ENCODE data around the gene SORT1. TPM values are rescaled to one million over a fixed set of nuclear protein-coding genes. Genes with fewer than 3 reads are reported as not detected.

Gene SORT1
- total RNA-seq, 2 experiments from 2014 or later = 5.3 to 8.5 TPM

GRCh38 chr1:109338608-109339007 lies 59.1 kb downstream of the SORT1 start:
- Mint-ChIP-seq H3K4me3 (no peak overlapping the region), H3K4me1 (no peaks in the 10 kb centered on the region), H3K36me3 (no peaks in the 10 kb centered on the region), H3K27ac (no peak overlapping the region), H3K9me3 (ENCODE audit: low read depth) (no peaks in the 10 kb centered on the region), H3K27me3 (no peaks in the 10 kb centered on the region)
- CTCF ChIA-PET = no interaction called here
- ATAC-seq (no peak), DNase-seq (no peak)

- H3K4me1 Mint-ChIP-seq = no peaks in the 10 kb centered on the region
- H3K27me3 Mint-ChIP-seq = no peaks in the 10 kb centered on the region
- DNase-seq = no peak
- H3K9me3 Mint-ChIP-seq (ENCODE audit: low read depth) = peaks cover 2% of the 10 kb centered on the region
- H3K27ac Mint-ChIP-seq = no peak overlapping the region
- peaks cover 4% of the 10 kb centered on the region for H3K36me3 Mint-ChIP-seq
- H3K4me3 Mint-ChIP-seq = no peak overlapping the region
- CTCF ChIA-PET = no interaction called here
- ATAC-seq = no peak
Measured at GRCh38 chr1:109338091-109338490, 59.6 kb downstream of the SORT1 start.

GRCh38 chr1:109335091-109335490 lies 62.6 kb downstream of the SORT1 start:
- ATAC-seq = no peak
- Mint-ChIP-seq H3K4me1 (no peaks in the 10 kb centered on the region), H3K4me3 (no peak overlapping the region), H3K27ac (no peak overlapping the region), H3K36me3 (peaks cover 15% of the 10 kb centered on the region), H3K9me3 (ENCODE audit: low read depth) (peaks cover 13% of the 10 kb centered on the region), H3K27me3 (peaks cover 11% of the 10 kb centered on the region)
- CTCF ChIA-PET = interaction anchor here (1.1 kb wide), 1 partner anchor 19 kb away, joined by 4 read pairs; no protein-coding TSS in a partner anchor
- no peak for DNase-seq

- no peaks in the 10 kb centered on the region for H3K4me1 Mint-ChIP-seq
- ATAC-seq = no peak
- peaks cover 11% of the 10 kb centered on the region for H3K27me3 Mint-ChIP-seq
- DNase-seq = no peak
- H3K36me3 Mint-ChIP-seq = peaks cover 18% of the 10 kb centered on the region
- no peak overlapping the region for H3K4me3 Mint-ChIP-seq
- CTCF ChIA-PET = no interaction called here
- H3K27ac Mint-ChIP-seq = no peak overlapping the region
- H3K9me3 Mint-ChIP-seq (ENCODE audit: low read depth) = peaks cover 13% of the 10 kb centered on the region
Measured at GRCh38 chr1:109331113-109331512, 66.6 kb downstream of the SORT1 start.

GRCh38 chr1:109327285-109327684 lies 70.4 kb downstream of the SORT1 start:
- H3K27me3 Mint-ChIP-seq = peaks cover 13% of the 10 kb centered on the region
- ATAC-seq (no peak), DNase-seq (no peak)
- H3K4me3 Mint-ChIP-seq = no peak overlapping the region
- CTCF ChIA-PET = no interaction called here
- H3K27ac Mint-ChIP-seq = no peak overlapping the region
- H3K9me3 Mint-ChIP-seq (ENCODE audit: low read depth) = peaks cover 10% of the 10 kb centered on the region
- peaks cover 12% of the 10 kb centered on the region for H3K36me3 Mint-ChIP-seq
- H3K4me1 Mint-ChIP-seq = peaks cover 1% of the 10 kb centered on the region

- Mint-ChIP-seq H3K27me3 (peaks cover 4% of the 10 kb centered on the region), H3K36me3 (no peaks in the 10 kb centered on the region), H3K4me3 (no peak overlapping the region), H3K27ac (no peak overlapping the region), H3K4me1 (peaks cover 3% of the 10 kb centered on the region), H3K9me3 (ENCODE audit: low read depth) (no peaks in the 10 kb centered on the region)
- CTCF ChIA-PET = interaction anchor here (0.8 kb wide), 1 partner anchor 19 kb away, joined by 3 read pairs; no protein-coding TSS in a partner anchor
- ATAC-seq = no peak
- no peak for DNase-seq
Measured at GRCh38 chr1:109322974-109323373, 74.7 kb downstream of the SORT1 start.

GRCh38 chr1:109319114-109319513 lies 78.6 kb downstream of the SORT1 start:
- H3K9me3 Mint-ChIP-seq (ENCODE audit: low read depth) = no peaks in the 10 kb centered on the region
- H3K27me3 Mint-ChIP-seq = peaks cover 4% of the 10 kb centered on the region
- CTCF ChIA-PET = no interaction called here
- H3K4me3 Mint-ChIP-seq = no peak overlapping the region
- no peak for DNase-seq
- peaks cover 3% of the 10 kb centered on the region for H3K4me1 Mint-ChIP-seq
- ATAC-seq = no peak
- H3K27ac Mint-ChIP-seq = no peak overlapping the region
- H3K36me3 Mint-ChIP-seq = no peaks in the 10 kb centered on the region

GRCh38 chr1:109316506-109316905 lies 81.2 kb downstream of the SORT1 start:
- ATAC-seq = no peak
- CTCF ChIA-PET = no interaction called here
- Mint-ChIP-seq H3K36me3 (no peaks in the 10 kb centered on the region), H3K4me1 (no peaks in the 10 kb centered on the region), H3K9me3 (ENCODE audit: low read depth) (no peaks in the 10 kb centered on the region), H3K27me3 (peaks cover 2% of the 10 kb centered on the region), H3K4me3 (no peak overlapping the region), H3K27ac (no peak overlapping the region)
- no peak for DNase-seq

- no peak overlapping the region for H3K4me3 Mint-ChIP-seq
- CTCF ChIA-PET = interaction anchor here (0.7 to 1.5 kb wide), 3 partner anchors 19 to 325 kb away, joined by 3 to 4 read pairs (median 3); no protein-coding TSS in a partner anchor
- no peaks in the 10 kb centered on the region for H3K4me1 Mint-ChIP-seq
- H3K27ac Mint-ChIP-seq = no peak overlapping the region
- H3K9me3 Mint-ChIP-seq (ENCODE audit: low read depth) = no peaks in the 10 kb centered on the region
- H3K27me3 Mint-ChIP-seq = peaks cover 6% of the 10 kb centered on the region
- DNase-seq (no peak), ATAC-seq (no peak)
- no peaks in the 10 kb centered on the region for H3K36me3 Mint-ChIP-seq
Measured at GRCh38 chr1:109315288-109315687, 82.4 kb downstream of the SORT1 start.

GRCh38 chr1:109314795-109315194 lies 82.9 kb downstream of the SORT1 start:
- H3K9me3 Mint-ChIP-seq (ENCODE audit: low read depth) = no peaks in the 10 kb centered on the region
- no peaks in the 10 kb centered on the region for H3K4me1 Mint-ChIP-seq
- H3K4me3 Mint-ChIP-seq = no peak overlapping the region
- no peak for ATAC-seq
- H3K27ac Mint-ChIP-seq = no peak overlapping the region
- DNase-seq = no peak
- CTCF ChIA-PET = interaction anchor here (0.7 to 1.5 kb wide), 2 partner anchors 51 to 325 kb away, joined by 3 read pairs; no protein-coding TSS in a partner anchor
- H3K27me3 Mint-ChIP-seq = peaks cover 6% of the 10 kb centered on the region
- no peaks in the 10 kb centered on the region for H3K36me3 Mint-ChIP-seq

GRCh38 chr1:109312978-109313775 lies 84.5 kb downstream of the SORT1 start:
- Mint-ChIP-seq H3K9me3 (ENCODE audit: low read depth) (no peaks in the 10 kb centered on the region), H3K4me3 (no peak overlapping the region), H3K27me3 (peaks cover 11% of the 10 kb centered on the region), H3K27ac (no peak overlapping the region), H3K4me1 (no peaks in the 10 kb centered on the region), H3K36me3 (no peaks in the 10 kb centered on the region)
- no peak for DNase-seq
- ATAC-seq = no peak
- CTCF ChIA-PET = interaction anchor here (1.0 kb wide), 1 partner anchor 8 kb away, joined by 3 read pairs; no protein-coding TSS in a partner anchor

GRCh38 chr1:109312246-109312645 lies 85.5 kb downstream of the SORT1 start:
- Mint-ChIP-seq H3K9me3 (ENCODE audit: low read depth) (no peaks in the 10 kb centered on the region), H3K27me3 (peaks cover 11% of the 10 kb centered on the region), H3K27ac (no peak overlapping the region), H3K36me3 (no peaks in the 10 kb centered on the region), H3K4me1 (no peaks in the 10 kb centered on the region), H3K4me3 (no peak overlapping the region)
- CTCF ChIA-PET = interaction anchor here (0.9 to 1.1 kb wide), 3 partner anchors 9 to 87 kb away, joined by 3 to 4 read pairs (median 3); no protein-coding TSS in a partner anchor
- ATAC-seq (no peak), DNase-seq (no peak)

- CTCF ChIA-PET = interaction anchor here (1.1 kb wide), 1 partner anchor 224 kb away, joined by 3 read pairs; no protein-coding TSS in a partner anchor
- H3K27me3 Mint-ChIP-seq = peaks cover 11% of the 10 kb centered on the region
- H3K36me3 Mint-ChIP-seq = no peaks in the 10 kb centered on the region
- ATAC-seq = no peak
- DNase-seq = no peak
- H3K4me1 Mint-ChIP-seq = no peaks in the 10 kb centered on the region
- H3K27ac Mint-ChIP-seq = no peak overlapping the region
- H3K4me3 Mint-ChIP-seq = no peak overlapping the region
- H3K9me3 Mint-ChIP-seq (ENCODE audit: low read depth) = no peaks in the 10 kb centered on the region
Measured at GRCh38 chr1:109309347-109309746, 88.4 kb downstream of the SORT1 start.
